ENCODE measurements around the gene PXT1.
"Not testable (repeated sequence)": the region's sequence is repeated elsewhere in the genome, so short reads cannot be mapped to it uniquely, and the experiment has no call there.

The PXT1 gene

GRCh38 chr6:36445621-36446020 is 3.0 kb upstream of the PXT1 start:
- no peak for FAIRE-seq

GRCh38 chr6:36444470-36444869 is 1.8 kb upstream of the PXT1 start:
- DNase-seq (ENCODE audit: insufficient read length, low spot score) (no peak), FAIRE-seq (no peak)

More at GRCh38 chr6:36445621-36446020, 3.0 kb upstream of the PXT1 start:
- DNase-seq (ENCODE audit: insufficient read length, low spot score), result no peak

GRCh38 chr6:36443471-36444428 is 1.1 kb upstream of the PXT1 start:
- FAIRE-seq (no peak), DNase-seq (ENCODE audit: insufficient read length, low spot score) (no peak)

GRCh38 chr6:36442103-36442670 is 467 bp downstream of the PXT1 start:
- DNase-seq (ENCODE audit: insufficient read length, low spot score), result no peak
- FAIRE-seq, result no peak

GRCh38 chr6:36441307-36441894 is 1.3 kb downstream of the PXT1 start:
- FAIRE-seq, result peak; percentile 97
- peak; percentile 98 for DNase-seq (ENCODE audit: insufficient read length, low spot score)

- no peak for FAIRE-seq
- DNase-seq (ENCODE audit: insufficient read length, low spot score), result no peak
Observed at GRCh38 chr6:36436466-36436865, 6.2 kb downstream of the PXT1 start.

GRCh38 chr6:36432151-36432671 is 10.4 kb downstream of the PXT1 start:
- FAIRE-seq, result no peak
- DNase-seq (ENCODE audit: insufficient read length, low spot score), result no peak

- no peak for FAIRE-seq
Observed at GRCh38 chr6:36431197-36431596, 11.5 kb downstream of the PXT1 start.

GRCh38 chr6:36430351-36430750 is 12.3 kb downstream of the PXT1 start:
- no peak for DNase-seq (ENCODE audit: insufficient read length, low spot score)

More at GRCh38 chr6:36431197-36431596, 11.5 kb downstream of the PXT1 start:
- no peak for DNase-seq (ENCODE audit: insufficient read length, low spot score)

GRCh38 chr6:36428911-36429310 is 13.7 kb downstream of the PXT1 start:
- FAIRE-seq (no peak), DNase-seq (ENCODE audit: insufficient read length, low spot score) (no peak)

More at GRCh38 chr6:36430351-36430750, 12.3 kb downstream of the PXT1 start:
- no peak for FAIRE-seq

- no peak for FAIRE-seq
Observed at GRCh38 chr6:36426622-36427021, 16.0 kb downstream of the PXT1 start.

GRCh38 chr6:36423101-36423824 is 19.4 kb downstream of the PXT1 start:
- peak; percentile 98 for FAIRE-seq

More at GRCh38 chr6:36426622-36427021, 16.0 kb downstream of the PXT1 start:
- no peak for DNase-seq (ENCODE audit: insufficient read length, low spot score)

GRCh38 chr6:36422714-36423100 is 19.9 kb downstream of the PXT1 start:
- FAIRE-seq (no peak), DNase-seq (ENCODE audit: insufficient read length, low spot score) (no peak)

More at GRCh38 chr6:36423101-36423824, 19.4 kb downstream of the PXT1 start:
- peak; percentile 96 for DNase-seq (ENCODE audit: insufficient read length, low spot score)

- FAIRE-seq (no peak), DNase-seq (ENCODE audit: insufficient read length, low spot score) (no peak)
Observed at GRCh38 chr6:36419310-36419709, 23.3 kb downstream of the PXT1 start.

- DNase-seq (ENCODE audit: insufficient read length, low spot score), result no peak
Observed at GRCh38 chr6:36418558-36418957, 24.1 kb downstream of the PXT1 start.

GRCh38 chr6:36414481-36414880 is 28.2 kb downstream of the PXT1 start:
- FAIRE-seq (no peak), DNase-seq (ENCODE audit: insufficient read length, low spot score) (no peak)

More at GRCh38 chr6:36418558-36418957, 24.1 kb downstream of the PXT1 start:
- FAIRE-seq, result no peak

GRCh38 chr6:36413489-36414480 is 28.9 kb downstream of the PXT1 start:
- DNase-seq (ENCODE audit: insufficient read length, low spot score), result no peak
- no peak for FAIRE-seq

GRCh38 chr6:36409718-36410117 is 32.9 kb downstream of the PXT1 start:
- not testable (repeated sequence) for DNase-seq (ENCODE audit: insufficient read length, low spot score); FAIRE-seq

- FAIRE-seq, result no peak
Observed at GRCh38 chr6:36404164-36404563, 38.5 kb downstream of the PXT1 start.

More at GRCh38 chr6:36404164-36404563, 38.5 kb downstream of the PXT1 start:
- DNase-seq (ENCODE audit: insufficient read length, low spot score), result no peak

Measured in HTR-8/SVneo (cell line).